B cell (primary cell): Measurements from ENCODE around the gene DNAJC4.

Experiments used
- CTCF ChIP-seq: fragments of 200-600 bp; IDR thresholded peaks from one replicate; pipeline ENCODE4 v1.8.0; 2022; ENCODE audit warnings: antibody characterized with exemption, mild to moderate bottlenecking
- EZH2 ChIP-seq: IDR thresholded peaks from 2 replicates; pipeline ENCODE4 v1.6.1; 2012; ENCODE audit warnings: borderline replicate concordance, low read depth, mild to moderate bottlenecking, moderate library complexity, low read length; ENCODE audit not compliant: insufficient read depth, poor library complexity, severe bottlenecking

GRCh38 chr11:64181506-64182411 lies 48.6 kb upstream of the DNAJC4 start:
- no peak for TF ChIP-seq CTCF
- TF ChIP-seq EZH2: no peak
